Breast epithelium (tissue), 4 donors: ENCODE data around the gene WDR70. TPM values are rescaled to one million over a fixed set of nuclear protein-coding genes. Genes with fewer than 3 reads are reported as not detected.

ENCODE experiments used
- DNase-seq, 2 donors: peaks; one replicate each; pipeline ENCODE4 v3.0.0-alpha.2; 2019; ENCODE audit warnings: low spot score in 2 of 2
- H3K27ac ChIP-seq, 2 donors: fragments of 200-600 bp; sonication (generic) in 1 of 2; one replicate each; pipeline ENCODE4 v1.5.1; 2016 to 2019; ENCODE audit warnings: mild to moderate bottlenecking in 1 of 2
- H3K27me3 ChIP-seq, 2 donors: fragments of 200-600 bp; sonication (generic) in 1 of 2; one replicate each; pipeline versions ENCODE4 v1.5.1 to v1.6.0; 2017 to 2019; ENCODE audit warnings: control low read depth in 1 of 2, mild to moderate bottlenecking in 1 of 2
- H3K36me3 ChIP-seq: fragments of 200-600 bp; one replicate; pipeline ENCODE4 v1.5.1; 2019
- H3K4me1 ChIP-seq, 2 donors: fragments of 200-600 bp; sonication (generic); one replicate each; pipeline ENCODE4 v1.5.1; 2016 to 2019; ENCODE audit warnings: control low read depth in 1 of 2
- H3K4me3 ChIP-seq, 3 donors: fragments of 200-600 bp; sonication (generic); 1 replicate in 2 of 3; 2 replicates in 1 of 3; pipeline ENCODE4 v1.5.1; 2016 to 2019; ENCODE audit warnings: mild to moderate bottlenecking in 3 of 3, moderate library complexity in 2 of 3
- H3K9me3 ChIP-seq, 2 donors: fragments of 200-600 bp; sonication (generic) in 1 of 2; one replicate each; pipeline ENCODE4 v1.5.1; 2016 to 2019; ENCODE audit warnings: control low read depth in 1 of 2
- POLR2A ChIP-seq: fragments of 450-650 bp; IDR thresholded peaks from one replicate; pipeline ENCODE4 v1.6.1; 2016; ENCODE audit warnings: antibody characterized with exemption, mild to moderate bottlenecking, moderate library complexity
- POLR2AphosphoS5 ChIP-seq, 3 donors: sonication (generic); formaldehyde crosslinking; IDR thresholded peaks; one replicate each; pipeline ENCODE4 v1.6.1; 2017; ENCODE audit warnings: antibody characterized with exemption in 3 of 3
- intact Hi-C: fragments of 100-400 bp; cut with DNase I; formaldehyde crosslinking; loops from one replicate; pipeline ENCODE4 v1.15.1; 2023; ENCODE audit warnings: low total_unique reads
- total RNA-seq, 3 donors: library from RNA; depleted of rRNA; stranded (reverse); fragments of >200 nt; gene quantifications; one replicate each; pipeline ENCODE4 v1.1.0, GENCODE V29; 2016
- TF ChIP-seq, protein P1 (sequence below), 3 donors: fragments of 450-650 bp; IDR thresholded peaks; one replicate each; pipeline ENCODE4 v1.5.1; 2016 to 2017; ENCODE audit warnings: antibody characterized with exemption in 3 of 3, mild to moderate bottlenecking in 3 of 3, moderate library complexity in 3 of 3

The WDR70 gene
- total RNA-seq, 3 donors from 2014 or later = 29.6 to 40.2 (median 37.0) TPM

GRCh38 chr5:37568893-37569292, 189.8 kb downstream of the WDR70 start:
- TF ChIP-seq, protein P1, sequence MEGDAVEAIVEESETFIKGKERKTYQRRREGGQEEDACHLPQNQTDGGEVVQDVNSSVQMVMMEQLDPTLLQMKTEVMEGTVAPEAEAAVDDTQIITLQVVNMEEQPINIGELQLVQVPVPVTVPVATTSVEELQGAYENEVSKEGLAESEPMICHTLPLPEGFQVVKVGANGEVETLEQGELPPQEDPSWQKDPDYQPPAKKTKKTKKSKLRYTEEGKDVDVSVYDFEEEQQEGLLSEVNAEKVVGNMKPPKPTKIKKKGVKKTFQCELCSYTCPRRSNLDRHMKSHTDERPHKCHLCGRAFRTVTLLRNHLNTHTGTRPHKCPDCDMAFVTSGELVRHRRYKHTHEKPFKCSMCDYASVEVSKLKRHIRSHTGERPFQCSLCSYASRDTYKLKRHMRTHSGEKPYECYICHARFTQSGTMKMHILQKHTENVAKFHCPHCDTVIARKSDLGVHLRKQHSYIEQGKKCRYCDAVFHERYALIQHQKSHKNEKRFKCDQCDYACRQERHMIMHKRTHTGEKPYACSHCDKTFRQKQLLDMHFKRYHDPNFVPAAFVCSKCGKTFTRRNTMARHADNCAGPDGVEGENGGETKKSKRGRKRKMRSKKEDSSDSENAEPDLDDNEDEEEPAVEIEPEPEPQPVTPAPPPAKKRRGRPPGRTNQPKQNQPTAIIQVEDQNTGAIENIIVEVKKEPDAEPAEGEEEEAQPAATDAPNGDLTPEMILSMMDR (IDR thresholded peaks at IDR 0.05) = no peak
- TF ChIP-seq POLR2AphosphoS5 (IDR thresholded peaks at IDR 0.05) (no peak), POLR2A (no peak)
- no peak for DNase-seq
- H3K9me3 ChIP-seq = no peaks in the 10 kb centered on the region
- H3K27me3 ChIP-seq = no peaks in the 10 kb centered on the region
- H3K4me1 ChIP-seq = no peaks in the 10 kb centered on the region
- no peak overlapping the region for H3K4me3 ChIP-seq
- H3K36me3 ChIP-seq = no peaks in the 10 kb centered on the region
- no peak overlapping the region for H3K27ac ChIP-seq
- intact Hi-C loops = no loop called here

- Histone ChIP-seq H3K36me3 (no peaks in the 10 kb centered on the region), H3K27me3 (no peaks in the 10 kb centered on the region), H3K4me1 (no peaks in the 10 kb centered on the region), H3K4me3 (no peak overlapping the region), H3K27ac (no peak overlapping the region), H3K9me3 (no peaks in the 10 kb centered on the region)
- DNase-seq = no peak
- TF ChIP-seq POLR2AphosphoS5 (IDR thresholded peaks at IDR 0.05) (no peak), POLR2A (no peak)
- TF ChIP-seq, protein P1 (IDR thresholded peaks at IDR 0.05) = no peak
- intact Hi-C loops = no loop called here
These were observed 190.3 kb downstream of the WDR70 start for GRCh38 chr5:37569466-37569865.

DNA sequence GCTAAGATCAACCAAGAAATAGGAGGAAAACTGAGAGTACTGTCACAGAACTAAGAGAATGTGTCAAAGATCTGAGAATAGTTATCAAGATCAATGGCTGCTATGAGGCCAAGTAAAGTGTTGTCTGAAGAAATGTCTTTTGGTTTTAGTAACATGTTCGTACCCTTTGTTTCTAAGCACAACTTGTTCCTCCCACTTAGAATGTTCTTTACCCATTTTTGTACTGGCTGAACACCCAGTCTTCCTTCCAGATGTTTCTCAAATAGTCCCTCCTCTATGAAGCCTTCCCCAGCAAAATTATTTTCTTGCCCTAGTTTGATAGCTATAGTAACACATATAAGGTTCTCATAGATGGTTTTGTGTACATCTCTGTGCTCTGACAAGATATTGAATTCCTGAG, 191.5 kb downstream of the WDR70 start:
- no peaks in the 10 kb centered on the region for H3K9me3 ChIP-seq
- no peak for TF ChIP-seq POLR2AphosphoS5 (IDR thresholded peaks at IDR 0.05)
- no peak for TF ChIP-seq POLR2A
- TF ChIP-seq, protein P1 (IDR thresholded peaks at IDR 0.05) = no peak
- no peak for DNase-seq
- H3K4me1 ChIP-seq = no peaks in the 10 kb centered on the region
- no peaks in the 10 kb centered on the region for H3K27me3 ChIP-seq
- H3K4me3 ChIP-seq = no peak overlapping the region
- no peaks in the 10 kb centered on the region for H3K36me3 ChIP-seq
- no peak overlapping the region for H3K27ac ChIP-seq
- intact Hi-C loops = no loop called here

- intact Hi-C loops = no loop called here
- Histone ChIP-seq H3K27ac (no peak overlapping the region), H3K4me3 (no peak overlapping the region), H3K4me1 (no peaks in the 10 kb centered on the region), H3K27me3 (no peaks in the 10 kb centered on the region), H3K9me3 (no peaks in the 10 kb centered on the region), H3K36me3 (no peaks in the 10 kb centered on the region)
- TF ChIP-seq POLR2AphosphoS5 (IDR thresholded peaks at IDR 0.05) (no peak), POLR2A (no peak)
- TF ChIP-seq, protein P1 (IDR thresholded peaks at IDR 0.05) = no peak
- no peak for DNase-seq
These were observed 192.9 kb downstream of the WDR70 start for GRCh38 chr5:37571985-37572384.

DNA sequence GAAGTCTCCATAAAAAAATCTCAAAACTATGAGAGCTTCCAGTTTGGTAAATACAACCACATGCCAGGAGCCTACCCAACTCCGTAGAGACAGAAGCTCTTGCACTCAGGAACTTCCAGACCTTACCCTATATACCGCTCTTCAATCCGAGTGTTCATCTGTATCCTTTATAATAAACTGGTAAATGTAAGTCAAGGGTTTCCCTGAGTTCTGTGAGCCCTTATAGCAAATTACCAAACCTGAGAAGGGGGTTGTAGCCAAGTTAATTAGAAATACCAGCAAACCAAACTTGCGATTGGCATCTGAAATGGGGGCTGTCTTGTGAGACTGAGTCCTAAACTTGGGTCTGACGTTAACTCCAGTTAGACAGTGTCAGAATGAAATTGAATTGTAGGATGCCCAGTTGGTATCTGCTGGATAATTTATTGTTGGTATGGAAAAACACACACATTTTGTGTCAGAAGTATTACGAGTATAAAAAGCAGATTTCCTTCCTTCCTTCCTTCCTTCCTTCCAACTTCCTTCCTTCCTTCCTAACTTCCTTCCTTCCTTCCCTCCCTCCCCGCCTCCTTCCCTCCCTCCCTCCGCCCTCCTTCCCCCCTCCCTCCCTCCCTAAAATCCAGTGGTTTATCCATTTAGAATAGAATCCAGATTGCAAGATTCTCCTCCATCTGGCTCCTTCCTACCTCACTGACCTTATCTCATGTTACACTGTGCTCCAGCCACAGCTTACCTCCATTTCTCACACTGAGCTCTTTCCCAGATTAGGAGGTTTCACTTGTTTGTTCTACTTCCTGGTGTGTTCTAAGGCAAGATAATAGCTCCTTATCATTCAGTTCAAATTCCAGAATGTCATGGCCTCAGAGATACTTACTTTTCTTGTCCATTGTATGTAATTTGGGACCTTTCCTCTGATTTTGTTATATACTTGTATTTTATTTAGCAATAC, 196.7 kb downstream of the WDR70 start:
- no peak for DNase-seq
- TF ChIP-seq, protein P1 (IDR thresholded peaks at IDR 0.05) = no peak
- TF ChIP-seq POLR2AphosphoS5 (IDR thresholded peaks at IDR 0.05) (no peak), POLR2A (no peak)
- H3K27ac ChIP-seq = no peak overlapping the region
- no peaks in the 10 kb centered on the region for H3K36me3 ChIP-seq
- no peaks in the 10 kb centered on the region for H3K4me1 ChIP-seq
- H3K27me3 ChIP-seq = no peaks in the 10 kb centered on the region
- intact Hi-C loops = loop anchor here (5.0 kb wide), 1 partner anchor 356 kb away; no protein-coding TSS in a partner anchor
- no peaks in the 10 kb centered on the region for H3K9me3 ChIP-seq
- no peak overlapping the region for H3K4me3 ChIP-seq
